ENCODE results near the gene ZBTB7B.

Gene ZBTB7B

DNA sequence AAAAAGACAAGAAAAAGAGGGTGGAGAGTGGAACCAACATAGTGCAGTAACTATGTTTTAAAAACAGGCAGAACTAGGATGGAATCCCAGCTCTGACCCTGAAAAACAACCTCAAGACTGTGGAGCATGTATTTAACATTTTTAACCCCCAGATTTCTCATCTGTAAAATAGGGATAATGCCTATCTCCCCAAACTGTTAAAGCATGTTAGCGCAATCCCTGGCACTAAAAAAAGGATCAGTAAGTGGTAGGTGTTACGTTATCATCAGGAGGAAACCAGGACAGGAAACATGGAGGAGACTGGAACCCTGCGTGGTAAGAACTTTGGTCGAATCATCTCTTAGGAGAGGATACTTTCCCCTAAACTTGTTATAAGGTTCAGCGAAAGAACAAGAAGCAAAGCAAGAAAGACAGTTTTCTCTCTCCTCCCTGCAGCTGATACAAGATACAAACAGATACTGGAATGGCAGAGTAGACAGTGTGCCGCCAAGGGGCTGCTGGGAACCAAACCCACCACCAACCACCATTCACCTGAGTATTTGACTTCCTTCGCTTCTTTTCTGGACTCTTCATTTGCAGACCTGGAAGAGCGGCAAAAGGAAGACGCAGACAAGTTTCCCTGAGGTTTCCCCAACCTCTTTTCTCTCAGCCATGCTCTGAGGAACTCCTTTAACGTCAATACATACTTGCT, 42.0 kb upstream of the ZBTB7B start:
- no CpG with 5 or more reads among the region's 10 CpGs for WGBS (ENCODE audit: extremely low coverage, insufficient coverage, low lambda C conversion rate)
- Histone ChIP-seq H4K5ac (ENCODE audit: low read length) (no peak overlapping the region), H3K4me3 (ENCODE audit: low read length) (peak overlapping the region; percentile 58), H3K27ac (ENCODE audit: low read depth, low read length) (no peak overlapping the region), H3K27me3 (ENCODE audit: insufficient read depth, low read length, poor library complexity) (no peaks in the 10 kb centered on the region), H4K8ac (ENCODE audit: low read depth, low read length) (no peak overlapping the region), H3K56ac (ENCODE audit: low read length) (peak overlapping the region; percentile 95), H3K4ac (ENCODE audit: low read depth, low read length) (no peak overlapping the region), H3K79me2 (ENCODE audit: control insufficient read depth, insufficient read depth, low read length) (peaks cover 9% of the 10 kb centered on the region), H3K18ac (ENCODE audit: low read length) (no peak overlapping the region), H3K9ac (ENCODE audit: low read length) (peak overlapping the region; percentile 84), H3K4me1 (ENCODE audit: control insufficient read depth, low read depth, low read length) (peaks cover 7% of the 10 kb centered on the region), H3K4me2 (ENCODE audit: low read length) (peak overlapping the region; percentile 63), H2AK5ac (ENCODE audit: low read length) (no peak overlapping the region), H2BK15ac (replicated peaks; ENCODE audit: low read depth) (no peak overlapping the region), H3K23ac (ENCODE audit: low read length) (no peak overlapping the region), H2BK5ac (ENCODE audit: low read length) (no peak overlapping the region), H3K36me3 (ENCODE audit: control insufficient read depth, insufficient read depth, low read length) (peaks cover 15% of the 10 kb centered on the region), H2BK120ac (ENCODE audit: low read depth, low read length) (no peak overlapping the region), H3K79me1 (ENCODE audit: low read length) (peaks cover 8% of the 10 kb centered on the region)
- no peak for DNase-seq

DNA sequence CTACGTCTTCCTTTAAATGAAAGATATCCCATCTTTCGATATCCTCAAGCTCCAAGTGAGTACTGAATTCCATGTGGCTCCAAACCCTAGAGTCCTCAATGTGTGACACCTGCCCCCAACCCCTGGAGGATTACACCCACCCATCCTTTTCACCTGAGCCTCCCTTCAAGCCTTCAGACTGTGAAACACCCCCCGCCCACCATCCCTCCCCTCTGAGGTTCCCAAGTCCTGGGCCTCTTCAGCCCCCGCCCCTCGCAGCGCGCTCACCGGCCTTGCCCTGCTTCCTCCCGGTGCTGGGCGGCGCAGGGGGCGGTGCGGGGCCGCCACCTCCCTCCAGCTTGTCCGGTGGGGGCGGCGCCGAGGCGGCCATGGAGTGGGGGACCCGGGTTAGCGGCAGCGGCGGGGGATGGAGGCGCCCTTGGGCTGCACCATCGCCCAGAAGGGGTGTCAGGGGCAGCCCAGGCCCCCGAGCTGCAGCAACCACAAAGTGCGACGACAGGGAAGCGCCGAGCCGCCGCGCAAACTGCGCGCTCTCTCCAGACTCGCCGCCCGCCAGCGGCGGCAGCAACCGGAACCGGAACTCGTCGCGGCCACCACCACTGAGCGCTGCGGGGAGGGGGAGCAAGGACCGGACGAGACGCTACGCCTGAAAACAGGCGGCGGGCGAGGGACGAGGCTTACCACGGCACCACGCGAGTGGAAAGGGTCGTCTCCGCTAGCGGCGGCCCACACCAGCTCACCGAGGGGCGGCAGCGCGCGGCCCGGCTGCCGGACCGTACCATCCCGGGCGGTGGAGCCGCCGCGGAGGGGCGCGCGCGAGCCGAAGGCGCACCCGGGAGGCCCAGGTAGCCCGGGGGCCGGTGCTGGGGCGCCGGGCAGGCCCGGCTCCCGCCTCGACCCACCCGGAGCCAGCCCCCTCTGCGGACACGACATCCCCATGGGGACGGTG, 41.1 kb upstream of the ZBTB7B start, which contains the start of gene PYGO2:
PYGO2 (minus strand) TSS at position 576 of the 949 bp plus-strand sequence; CDS start at position 370, 206 bp downstream.
- Histone ChIP-seq H4K5ac (ENCODE audit: low read length) (peak within 1 kb of the TSS; percentile 56), H2BK5ac (ENCODE audit: low read length) (peak within 1 kb of the TSS; percentile 18), H3K23ac (ENCODE audit: low read length) (peak within 1 kb of the TSS; percentile 54), H3K36me3 (ENCODE audit: control insufficient read depth, insufficient read depth, low read length) (peaks cover 17% of the 10 kb centered on the region), H3K56ac (ENCODE audit: low read length) (peak within 1 kb of the TSS; percentile 95), H3K79me2 (ENCODE audit: control insufficient read depth, insufficient read depth, low read length) (peaks cover 9% of the 10 kb centered on the region), H3K4me3 (ENCODE audit: low read length) (peak within 1 kb of the TSS; percentile 58), H3K27me3 (ENCODE audit: insufficient read depth, low read length, poor library complexity) (no peaks in the 10 kb centered on the region), H2BK15ac (replicated peaks; ENCODE audit: low read depth) (no peak within 1 kb of the TSS), H3K18ac (ENCODE audit: low read length) (peak within 1 kb of the TSS; percentile 85), H3K9ac (ENCODE audit: low read length) (peak within 1 kb of the TSS; percentile 84), H3K4me2 (ENCODE audit: low read length) (peak within 1 kb of the TSS; percentile 63), H3K4ac (ENCODE audit: low read depth, low read length) (peak within 1 kb of the TSS; percentile 88), H3K4me1 (ENCODE audit: control insufficient read depth, low read depth, low read length) (peaks cover 7% of the 10 kb centered on the region), H4K8ac (ENCODE audit: low read depth, low read length) (no peak within 1 kb of the TSS), H3K27ac (ENCODE audit: low read depth, low read length) (peak within 1 kb of the TSS; percentile 90), H2BK120ac (ENCODE audit: low read depth, low read length) (no peak within 1 kb of the TSS), H3K79me1 (ENCODE audit: low read length) (peaks cover 10% of the 10 kb centered on the region), H2AK5ac (ENCODE audit: low read length) (no peak within 1 kb of the TSS)
- no CpG with 5 or more reads among the region's 93 CpGs for WGBS (ENCODE audit: extremely low coverage, insufficient coverage, low lambda C conversion rate)
- DNase-seq, result peak; percentile 89

DNA sequence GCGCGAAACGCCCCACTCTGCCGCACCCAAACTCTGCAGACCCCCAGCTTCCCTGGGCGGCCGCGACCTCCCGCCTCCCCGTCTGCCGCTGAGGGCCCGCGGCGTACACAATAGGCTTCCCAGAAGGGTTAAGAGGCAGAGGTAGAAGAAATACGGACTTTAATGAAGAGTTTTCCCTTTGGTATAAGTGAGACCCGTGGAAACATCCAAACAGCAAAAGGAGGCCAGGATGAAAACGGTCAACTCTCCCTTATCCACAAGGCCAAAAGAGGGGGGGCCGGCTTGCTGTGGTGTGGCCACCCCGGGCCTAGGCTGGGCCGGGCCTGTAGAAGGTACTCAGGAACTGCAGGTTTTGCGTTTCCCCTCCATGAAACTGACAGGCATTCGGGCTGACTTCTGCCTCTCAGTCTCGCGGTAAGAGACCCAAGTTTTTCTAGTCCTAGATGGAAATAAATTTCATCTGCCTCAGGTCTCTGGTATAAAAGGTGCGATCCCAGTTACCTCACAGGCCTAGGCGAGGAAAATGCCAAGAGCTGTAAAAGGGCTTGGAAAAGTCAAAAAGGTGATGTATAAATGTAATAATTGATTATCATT, 40.3 kb upstream of the ZBTB7B start:
- H3K4me1 ChIP-seq (ENCODE audit: control insufficient read depth, low read depth, low read length), result peaks cover 5% of the 10 kb centered on the region
- peak overlapping the region; percentile 84 for H3K9ac ChIP-seq (ENCODE audit: low read length)
- peaks cover 9% of the 10 kb centered on the region for H3K79me2 ChIP-seq (ENCODE audit: control insufficient read depth, insufficient read depth, low read length)
- no peak overlapping the region for H2BK15ac ChIP-seq (replicated peaks; ENCODE audit: low read depth)
- no peak overlapping the region for H2BK5ac ChIP-seq (ENCODE audit: low read length)
- H3K4ac ChIP-seq (ENCODE audit: low read depth, low read length), result peak overlapping the region; percentile 70
- no peaks in the 10 kb centered on the region for H3K27me3 ChIP-seq (ENCODE audit: insufficient read depth, low read length, poor library complexity)
- H4K5ac ChIP-seq (ENCODE audit: low read length), result peak overlapping the region; percentile 56
- peak overlapping the region; percentile 85 for H3K18ac ChIP-seq (ENCODE audit: low read length)
- peak overlapping the region; percentile 6 for H3K4me3 ChIP-seq (ENCODE audit: low read length)
- H3K4me2 ChIP-seq (ENCODE audit: low read length), result peak overlapping the region; percentile 53
- no peak overlapping the region for H2AK5ac ChIP-seq (ENCODE audit: low read length)
- peak overlapping the region; percentile 90 for H3K27ac ChIP-seq (ENCODE audit: low read depth, low read length)
- peaks cover 11% of the 10 kb centered on the region for H3K79me1 ChIP-seq (ENCODE audit: low read length)
- no CpG with 5 or more reads among the region's 25 CpGs for WGBS (ENCODE audit: extremely low coverage, insufficient coverage, low lambda C conversion rate)
- H4K8ac ChIP-seq (ENCODE audit: low read depth, low read length), result no peak overlapping the region
- peaks cover 23% of the 10 kb centered on the region for H3K36me3 ChIP-seq (ENCODE audit: control insufficient read depth, insufficient read depth, low read length)
- peak; percentile 60 for DNase-seq
- H2BK120ac ChIP-seq (ENCODE audit: low read depth, low read length), result no peak overlapping the region
- peak overlapping the region; percentile 95 for H3K56ac ChIP-seq (ENCODE audit: low read length)
- H3K23ac ChIP-seq (ENCODE audit: low read length), result no peak overlapping the region

DNA sequence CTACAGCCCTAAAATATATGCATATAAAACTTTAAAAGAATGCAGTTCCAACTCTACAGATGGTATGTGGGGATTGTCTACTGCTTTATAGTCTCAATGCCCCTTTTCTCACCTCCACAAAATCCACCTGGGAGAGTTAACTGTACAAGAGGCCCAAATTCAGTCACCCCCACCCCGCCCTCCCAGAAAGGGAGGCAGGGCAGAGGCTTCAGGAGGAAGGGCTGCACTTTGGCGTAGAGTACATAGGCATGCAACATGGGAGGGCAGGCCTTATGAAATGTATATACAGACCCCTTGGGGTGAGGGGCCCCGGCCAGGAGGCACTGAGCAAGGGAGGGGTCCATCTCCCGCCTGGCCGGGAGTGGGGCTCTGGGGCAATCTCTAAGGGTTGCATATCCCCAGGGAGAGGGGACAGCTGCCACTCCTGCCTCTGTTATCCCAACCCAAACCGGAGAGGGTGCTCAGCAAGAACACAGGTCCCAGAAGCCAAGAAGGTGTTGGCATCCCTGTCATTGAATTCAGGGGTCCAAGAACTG, 39.7 kb upstream of the ZBTB7B start:
- peaks cover 14% of the 10 kb centered on the region for H3K79me2 ChIP-seq (ENCODE audit: control insufficient read depth, insufficient read depth, low read length)
- DNase-seq, result no peak
- H3K23ac ChIP-seq (ENCODE audit: low read length), result no peak overlapping the region
- H3K27me3 ChIP-seq (ENCODE audit: insufficient read depth, low read length, poor library complexity), result no peaks in the 10 kb centered on the region
- H3K4me3 ChIP-seq (ENCODE audit: low read length), result no peak overlapping the region
- no peak overlapping the region for H3K4me2 ChIP-seq (ENCODE audit: low read length)
- no peak overlapping the region for H3K9ac ChIP-seq (ENCODE audit: low read length)
- no peak overlapping the region for H4K8ac ChIP-seq (ENCODE audit: low read depth, low read length)
- H2BK5ac ChIP-seq (ENCODE audit: low read length), result no peak overlapping the region
- H3K4ac ChIP-seq (ENCODE audit: low read depth, low read length), result no peak overlapping the region
- H3K56ac ChIP-seq (ENCODE audit: low read length), result peak overlapping the region; percentile 64
- H3K18ac ChIP-seq (ENCODE audit: low read length), result no peak overlapping the region
- no peak overlapping the region for H4K5ac ChIP-seq (ENCODE audit: low read length)
- peaks cover 26% of the 10 kb centered on the region for H3K36me3 ChIP-seq (ENCODE audit: control insufficient read depth, insufficient read depth, low read length)
- H2BK15ac ChIP-seq (replicated peaks; ENCODE audit: low read depth), result no peak overlapping the region
- peaks cover 16% of the 10 kb centered on the region for H3K79me1 ChIP-seq (ENCODE audit: low read length)
- no CpG with 5 or more reads among the region's 6 CpGs for WGBS (ENCODE audit: extremely low coverage, insufficient coverage, low lambda C conversion rate)
- H3K4me1 ChIP-seq (ENCODE audit: control insufficient read depth, low read depth, low read length), result peaks cover 4% of the 10 kb centered on the region
- no peak overlapping the region for H3K27ac ChIP-seq (ENCODE audit: low read depth, low read length)
- no peak overlapping the region for H2BK120ac ChIP-seq (ENCODE audit: low read depth, low read length)
- no peak overlapping the region for H2AK5ac ChIP-seq (ENCODE audit: low read length)

GRCh38 chr1:154963643-154964042, 39.0 kb upstream of the ZBTB7B start:
- no peak overlapping the region for H3K27ac ChIP-seq (ENCODE audit: low read depth, low read length)

More at GRCh38 chr1:154963643-154964042, 39.0 kb upstream of the ZBTB7B start:
- H4K8ac ChIP-seq (ENCODE audit: low read depth, low read length), result no peak overlapping the region
- no peak overlapping the region for H3K4me3 ChIP-seq (ENCODE audit: low read length)
- no peak overlapping the region for H2BK15ac ChIP-seq (replicated peaks; ENCODE audit: low read depth)
- peaks cover 4% of the 10 kb centered on the region for H3K4me1 ChIP-seq (ENCODE audit: control insufficient read depth, low read depth, low read length)
- no peak overlapping the region for H3K4me2 ChIP-seq (ENCODE audit: low read length)
- H3K27me3 ChIP-seq (ENCODE audit: insufficient read depth, low read length, poor library complexity), result no peaks in the 10 kb centered on the region
- H4K5ac ChIP-seq (ENCODE audit: low read length), result no peak overlapping the region
- H3K23ac ChIP-seq (ENCODE audit: low read length), result no peak overlapping the region
- peaks cover 26% of the 10 kb centered on the region for H3K36me3 ChIP-seq (ENCODE audit: control insufficient read depth, insufficient read depth, low read length)
- no peak overlapping the region for H2BK120ac ChIP-seq (ENCODE audit: low read depth, low read length)
- no peak overlapping the region for H2AK5ac ChIP-seq (ENCODE audit: low read length)
- H3K56ac ChIP-seq (ENCODE audit: low read length), result no peak overlapping the region
- no peak overlapping the region for H3K4ac ChIP-seq (ENCODE audit: low read depth, low read length)
- no CpG with 5 or more reads among the region's 8 CpGs for WGBS (ENCODE audit: extremely low coverage, insufficient coverage, low lambda C conversion rate)
- no peak for DNase-seq
- no peak overlapping the region for H3K18ac ChIP-seq (ENCODE audit: low read length)
- H3K79me1 ChIP-seq (ENCODE audit: low read length), result peaks cover 22% of the 10 kb centered on the region
- H3K9ac ChIP-seq (ENCODE audit: low read length), result no peak overlapping the region
- peaks cover 22% of the 10 kb centered on the region for H3K79me2 ChIP-seq (ENCODE audit: control insufficient read depth, insufficient read depth, low read length)
- H2BK5ac ChIP-seq (ENCODE audit: low read length), result no peak overlapping the region

All from mesendoderm (in vitro differentiated cells).